Stimulated activated CD8-positive, alpha-beta memory T cell treated with anti-CD3 and anti-CD28 coated beads, Interleukin-7, amount 100 ng/mL, for 48 hours (primary cell): ENCODE data around the gene RARS2.

Experiments
- DNase-seq, 2 donors: peaks; one replicate each; pipeline ENCODE4 v3.0.0-alpha.2; 2020; ENCODE audit warnings: low read depth in 1 of 2; ENCODE audit errors: extremely low read depth in 1 of 2

Gene RARS2

DNA sequence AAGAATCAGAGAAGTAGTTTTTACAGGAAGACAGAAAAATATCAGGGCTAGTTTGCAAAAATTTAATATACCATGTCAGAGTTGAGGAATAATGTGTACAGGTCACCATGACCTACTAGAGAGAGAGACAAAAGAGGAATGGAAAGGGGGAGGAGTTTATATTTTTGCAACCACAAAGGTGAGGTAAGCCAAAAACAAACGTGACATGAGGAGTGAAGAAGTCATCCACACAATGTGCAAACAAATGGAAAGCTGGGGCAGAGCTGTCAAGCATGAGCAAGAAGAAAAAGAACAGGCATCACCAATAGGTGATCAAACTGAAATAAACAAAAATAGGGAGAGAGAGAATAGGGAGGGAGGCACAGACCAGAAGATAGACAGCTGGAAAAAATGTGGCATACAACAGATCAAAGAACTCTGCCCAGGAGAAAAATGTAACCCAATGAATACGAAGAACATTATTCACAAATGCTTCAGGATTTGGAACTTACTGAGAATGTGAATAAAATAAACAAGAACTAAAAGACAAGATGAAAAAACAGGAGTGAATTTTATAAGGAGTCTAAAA is 15.5 kb downstream of the RARS2 start:
- no peak for DNase-seq

DNA sequence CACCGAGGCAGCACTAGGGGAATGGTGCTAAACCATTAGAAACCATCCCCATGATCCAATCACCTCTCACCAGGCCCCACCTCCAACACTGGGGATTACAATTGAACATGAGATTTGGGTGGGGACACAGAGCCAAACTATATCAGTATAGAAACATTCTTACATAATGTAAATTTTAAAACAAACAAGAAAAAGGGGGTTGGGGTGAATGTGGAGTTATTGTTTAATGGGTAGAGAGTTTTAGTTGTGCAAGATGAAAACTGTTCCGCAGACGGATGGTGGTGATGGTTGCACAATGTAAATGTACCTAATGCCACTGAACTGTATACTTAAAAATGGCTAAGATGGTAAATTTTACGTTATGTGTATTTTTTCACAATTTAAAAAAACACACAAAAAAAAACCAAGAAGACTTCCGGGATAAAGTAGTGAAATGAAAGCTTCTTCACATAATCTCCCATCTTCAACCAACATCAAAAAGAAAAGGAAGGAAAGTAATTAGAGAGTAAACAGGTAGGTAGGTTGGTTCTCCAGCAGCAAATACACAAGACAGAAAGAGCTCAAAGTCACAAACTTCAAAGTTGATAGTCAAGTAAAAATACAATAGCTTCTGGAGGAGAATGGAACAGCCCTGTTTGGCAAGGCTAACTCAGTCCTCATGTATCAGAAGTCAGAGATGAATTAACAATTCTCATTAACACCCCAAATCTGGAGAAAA is 16.3 kb downstream of the RARS2 start:
- DNase-seq = no peak

GRCh38 chr6:87572883-87573282 is 16.9 kb downstream of the RARS2 start:
- no peak for DNase-seq

DNA sequence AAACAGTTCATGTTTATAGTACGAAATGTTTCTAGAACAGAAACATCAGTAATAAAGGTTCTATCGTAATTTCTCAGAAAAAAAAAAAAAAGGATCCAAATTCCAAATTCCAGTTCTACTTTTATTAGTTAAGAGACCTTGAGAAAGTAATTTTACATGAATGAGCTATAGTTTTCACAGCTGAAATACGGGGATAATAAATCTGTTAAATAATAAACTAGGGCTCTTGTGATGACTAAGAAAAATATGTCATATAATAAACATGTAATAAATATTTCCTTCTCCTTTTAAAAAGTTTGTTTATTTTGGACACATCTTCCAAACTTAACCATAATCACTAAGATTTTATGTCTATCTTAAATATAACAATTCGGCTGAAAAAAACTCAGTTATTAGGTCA is 17.8 kb downstream of the RARS2 start:
- no peak for DNase-seq

DNA sequence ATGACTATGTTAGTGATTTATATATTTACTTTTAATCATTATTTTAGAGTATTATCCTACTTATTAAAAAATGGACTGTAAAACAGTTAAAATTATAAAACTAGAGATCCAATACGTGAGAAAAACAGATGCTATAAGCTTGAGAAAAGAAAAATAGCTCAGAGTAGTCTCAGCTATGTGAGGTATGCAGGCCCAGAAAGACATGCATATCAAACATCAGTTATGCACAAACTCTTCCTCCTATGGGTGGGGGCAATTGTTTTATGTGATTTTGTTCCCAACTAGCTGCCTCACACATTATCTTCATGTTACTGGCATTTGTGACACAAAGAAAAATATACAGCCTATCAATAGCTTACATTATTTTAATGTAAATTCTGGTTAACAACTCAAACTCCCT is 28.8 kb downstream of the RARS2 start:
- DNase-seq = no peak

DNA sequence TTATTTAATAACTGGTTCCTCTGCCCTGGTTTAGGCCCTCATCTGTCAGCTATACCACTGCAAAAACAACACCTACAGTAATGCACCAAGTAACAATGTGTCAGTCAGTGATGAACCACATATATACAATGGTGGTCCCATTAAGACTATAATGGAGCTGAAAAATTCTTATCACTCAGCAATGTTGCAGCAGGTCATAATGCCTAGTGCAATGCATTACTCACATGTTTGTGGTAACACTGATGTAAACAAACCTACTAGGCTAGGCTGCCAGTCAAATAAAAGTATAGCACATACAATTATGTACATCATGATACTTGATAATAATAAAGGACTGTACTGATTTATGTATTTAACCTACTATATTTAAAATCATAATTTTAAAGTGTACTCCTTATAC is 31.3 kb downstream of the RARS2 start:
- DNase-seq = no peak

- DNase-seq = no peak
Measured at GRCh38 chr6:87555506-87555905, 34.3 kb downstream of the RARS2 start.

DNA sequence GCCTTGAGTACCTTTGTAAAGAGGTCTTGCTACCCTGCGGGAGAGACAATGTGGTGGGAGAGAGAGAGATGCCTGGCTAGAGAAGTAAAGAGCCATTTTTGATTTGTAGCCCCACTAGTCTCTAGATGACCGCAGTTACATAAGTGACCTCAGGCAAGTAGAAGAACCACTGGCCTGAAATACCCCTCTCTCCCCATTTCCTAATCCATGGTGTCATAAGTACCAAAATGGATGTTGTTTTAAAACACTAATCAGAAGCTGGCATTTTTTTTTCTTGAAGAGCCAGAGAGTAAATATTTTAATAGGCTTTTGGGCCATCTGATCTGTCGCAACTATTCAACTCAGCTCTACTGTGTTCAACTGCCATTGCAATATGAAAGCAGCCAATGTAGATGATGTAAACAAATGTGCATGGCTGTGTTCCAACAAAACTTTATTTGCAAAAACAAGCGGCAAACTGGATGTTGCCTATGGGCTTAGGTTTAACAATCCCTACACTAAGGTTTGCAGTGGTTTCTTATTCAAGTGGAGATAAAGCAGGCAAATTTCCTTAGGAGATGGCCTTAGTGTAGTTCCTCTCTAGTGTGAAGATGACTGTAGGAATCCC is 36.5 kb downstream of the RARS2 start:
- DNase-seq = no peak

- no peak for DNase-seq
Measured at GRCh38 chr6:87551799-87552198, 38.0 kb downstream of the RARS2 start.

DNA sequence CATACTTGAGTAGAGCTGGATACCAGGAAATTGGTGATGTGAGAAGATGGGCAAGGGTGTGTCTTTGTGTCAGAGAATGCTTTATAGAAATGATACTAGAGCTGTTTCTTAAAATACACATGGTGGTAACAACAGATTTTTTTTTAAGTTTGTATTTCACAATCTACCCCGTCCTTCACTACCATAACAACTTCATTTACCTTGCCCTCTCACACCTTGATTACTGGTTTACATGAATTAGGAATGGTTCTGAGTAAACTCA is 45.4 kb downstream of the RARS2 start:
- no peak for DNase-seq

- no peak for DNase-seq
Measured at GRCh38 chr6:87543696-87544473, 45.9 kb downstream of the RARS2 start.

- DNase-seq = no peak
Measured at GRCh38 chr6:87541744-87542143, 48.0 kb downstream of the RARS2 start.

- no peak for DNase-seq
Measured at GRCh38 chr6:87541041-87541440, 48.7 kb downstream of the RARS2 start.

GRCh38 chr6:87540539-87540938 is 49.2 kb downstream of the RARS2 start:
- no peak for DNase-seq

- no peak for DNase-seq
Measured at GRCh38 chr6:87539554-87539953, 50.2 kb downstream of the RARS2 start.

GRCh38 chr6:87538510-87539260 is 51.1 kb downstream of the RARS2 start:
- DNase-seq = no peak

DNA sequence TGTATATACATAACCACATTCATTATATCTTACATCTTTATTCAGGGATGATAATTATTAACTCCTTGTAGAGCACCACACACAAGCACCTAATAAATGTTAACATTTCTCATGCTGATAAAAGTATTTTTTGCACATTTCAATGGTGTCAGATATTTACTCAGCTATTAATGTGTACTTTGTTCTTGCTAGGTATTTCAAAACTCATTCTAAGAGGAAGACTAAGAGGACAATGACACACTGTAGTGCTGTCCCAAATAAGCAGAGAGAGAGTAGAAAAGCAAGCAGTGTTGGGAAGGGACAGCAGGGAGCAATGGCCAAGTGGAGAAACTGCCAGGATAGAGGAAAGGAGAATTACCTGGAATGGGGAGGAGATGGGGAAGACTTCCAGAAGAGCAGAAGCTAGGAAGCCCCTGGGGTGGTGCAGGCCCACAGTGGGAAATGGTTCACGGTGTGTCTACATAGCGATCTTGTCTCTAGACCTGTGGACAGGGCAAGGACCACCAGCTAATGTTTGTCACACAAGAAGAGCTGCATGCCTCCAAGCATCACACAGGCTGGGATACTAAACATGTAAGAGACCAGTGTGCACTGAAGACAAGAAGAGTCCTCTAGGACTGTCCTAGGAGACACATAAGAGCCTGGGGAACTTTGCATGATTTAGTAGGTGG is 55.3 kb downstream of the RARS2 start:
- DNase-seq = no peak

DNA sequence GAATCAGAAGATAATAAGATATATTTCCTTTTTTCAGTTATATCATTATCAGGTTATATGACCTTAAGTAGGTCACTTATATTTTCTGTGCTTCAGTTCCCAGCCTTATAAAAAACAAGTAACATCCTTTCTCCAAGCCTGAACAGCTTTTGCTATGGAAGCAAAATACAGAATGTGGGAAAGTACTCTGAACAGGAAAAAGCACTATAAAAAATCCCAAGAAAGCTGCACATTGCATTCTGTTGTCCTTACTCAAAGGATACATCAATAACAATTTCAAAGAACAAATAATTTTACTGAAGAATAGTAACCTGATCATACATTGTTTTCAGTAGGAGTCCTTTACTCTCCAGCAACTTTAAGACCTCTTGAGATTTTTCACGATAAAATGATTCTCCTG is 60.6 kb downstream of the RARS2 start:
- no peak for DNase-seq

GRCh38 chr6:87522686-87523085 is 67.1 kb downstream of the RARS2 start:
- DNase-seq = no peak

- DNase-seq = no peak
Measured at GRCh38 chr6:87518453-87518852, 71.3 kb downstream of the RARS2 start.

DNA sequence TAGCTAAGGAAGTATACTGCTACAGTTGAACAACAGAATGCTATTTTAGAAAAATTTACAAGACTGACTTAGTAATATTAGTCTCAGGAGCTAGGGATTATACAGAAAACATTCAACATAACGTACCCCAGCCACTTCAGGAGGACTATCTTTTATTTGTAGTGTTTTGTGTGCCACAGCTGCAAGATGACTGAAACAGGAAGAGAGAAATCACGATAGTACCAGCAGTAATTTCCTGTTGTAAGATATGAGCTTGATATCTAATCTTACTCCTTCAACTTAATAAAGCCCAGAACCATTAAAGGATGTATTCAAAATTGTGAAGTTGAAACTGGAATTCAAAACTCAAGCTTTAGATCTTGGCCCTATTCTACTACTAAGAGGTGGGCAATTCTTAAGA is 75.0 kb downstream of the RARS2 start:
- no peak for DNase-seq
